ENCODE data around the gene VGF. TPM values are rescaled to one million over a fixed set of nuclear protein-coding genes. Genes with fewer than 3 reads are reported as not detected.
"Not testable (repeated sequence)": the region's sequence is repeated elsewhere in the genome, so short reads cannot be mapped to it uniquely, and the experiment has no call there.

VGF gene
- 0.22 TPM for total RNA-seq
- long read RNA-seq, result 0 reads

DNA sequence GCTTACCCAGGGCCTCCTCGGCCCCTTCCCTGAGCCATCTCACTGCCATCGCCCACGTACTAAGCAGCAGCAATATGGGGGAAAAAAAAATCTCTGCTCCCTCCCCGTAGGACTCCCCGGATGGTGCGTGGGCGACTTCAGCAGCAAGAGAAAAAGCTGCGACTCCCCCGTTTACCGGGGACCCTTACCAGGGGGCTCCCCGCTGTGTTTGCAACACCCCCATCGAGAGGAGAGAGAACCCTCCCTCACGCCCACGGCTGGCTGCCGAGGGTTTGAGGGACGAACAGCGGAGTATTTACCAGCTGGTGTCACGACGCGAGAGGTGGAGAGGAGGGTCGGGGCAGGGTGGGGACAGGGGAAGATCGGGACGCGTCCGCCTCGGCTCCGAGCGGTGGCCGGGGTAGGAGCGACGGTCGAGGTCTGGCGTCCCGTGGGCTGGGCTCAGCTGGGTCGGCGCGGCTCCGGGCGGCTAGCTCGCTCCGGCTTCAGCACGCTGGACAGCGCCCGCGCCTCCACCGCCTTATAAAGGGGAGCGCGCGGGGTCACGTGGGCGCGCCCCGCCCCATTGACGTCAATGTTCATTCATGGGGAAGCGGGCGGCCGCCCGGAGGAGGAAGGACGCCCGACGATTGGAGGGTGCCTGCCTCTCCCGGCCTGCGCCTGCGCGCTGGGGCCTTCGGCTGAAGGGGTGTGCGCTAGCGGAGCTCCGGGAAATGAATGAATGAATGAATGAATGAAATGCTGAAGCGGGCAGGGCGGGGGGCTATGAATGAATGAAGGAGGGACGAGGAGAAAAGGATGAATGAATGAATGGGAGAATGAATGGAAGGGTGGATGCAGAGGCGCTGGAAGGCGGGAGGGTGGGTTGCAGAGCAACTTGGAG lies at the start of gene VGF:
VGF (minus strand) TSS at position 495 of the 883 bp plus-strand sequence. CDS start 726 bp downstream, outside the sequence.
- DNase-seq (ENCODE audit: low spot score), result peak; percentile 97

DNA sequence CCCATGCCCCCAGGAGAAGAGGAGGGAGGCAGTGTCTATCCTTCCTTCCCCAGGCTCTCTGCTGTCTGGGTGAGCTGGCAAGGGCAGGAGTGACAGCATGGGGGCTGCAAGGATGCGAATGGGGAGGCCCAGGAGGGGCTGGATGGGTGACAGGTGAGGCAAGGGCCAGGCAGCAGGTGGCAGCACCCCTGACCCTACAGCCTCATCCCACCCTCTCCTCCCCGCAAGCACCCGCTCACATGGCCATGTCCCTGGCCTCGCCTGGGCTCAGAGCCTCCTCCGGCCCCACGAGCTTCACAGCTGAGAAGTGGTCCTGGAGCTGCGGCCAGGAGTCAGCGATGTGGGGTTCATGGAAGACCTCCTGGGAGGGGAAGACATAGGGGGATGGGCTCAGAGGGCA lies 46.6 kb upstream of the VGF start:
- no peak for DNase-seq (ENCODE audit: low spot score)

DNA sequence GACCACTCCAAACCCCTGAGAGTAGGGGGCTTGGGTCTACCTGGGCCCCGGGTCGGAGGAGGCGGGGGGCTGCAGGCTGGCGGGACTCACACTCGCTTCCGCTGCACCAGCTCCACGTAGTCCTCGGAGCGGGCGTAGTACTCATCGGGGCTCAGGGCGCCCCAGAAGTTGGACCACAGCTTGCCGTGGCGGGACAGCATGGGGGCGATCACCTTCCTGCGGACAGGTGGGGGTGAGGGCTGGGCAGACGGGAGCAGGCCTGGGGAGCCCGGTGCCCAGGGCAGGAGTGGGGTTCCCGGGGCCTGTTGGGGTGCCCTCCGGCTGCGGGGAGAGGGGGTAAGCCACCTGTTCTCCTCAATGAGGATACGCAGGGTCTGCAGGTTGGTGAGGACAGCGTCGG lies 46.1 kb upstream of the VGF start:
- no peak for DNase-seq (ENCODE audit: low spot score)

DNA sequence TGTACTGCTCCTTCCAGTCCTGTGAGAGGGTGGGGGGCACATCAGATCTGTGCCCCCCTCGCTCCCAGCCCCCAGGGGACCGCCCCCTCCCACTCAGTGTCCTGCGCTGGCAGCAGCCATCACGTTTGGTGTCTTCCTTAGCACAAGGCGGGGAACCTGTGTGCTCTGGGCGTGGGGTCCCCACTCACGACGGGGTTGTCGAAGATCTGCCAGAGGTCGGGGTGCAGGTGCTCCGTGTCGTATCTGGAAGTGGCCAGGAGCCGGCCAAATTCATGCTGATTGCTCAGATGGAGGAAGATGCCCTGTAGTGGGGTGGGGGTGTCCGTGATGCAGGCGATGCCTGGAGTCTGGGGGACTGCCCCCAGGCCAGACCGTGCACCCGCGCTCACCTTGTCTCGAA lies 44.8 kb upstream of the VGF start:
- no peak for DNase-seq (ENCODE audit: low spot score)

DNA sequence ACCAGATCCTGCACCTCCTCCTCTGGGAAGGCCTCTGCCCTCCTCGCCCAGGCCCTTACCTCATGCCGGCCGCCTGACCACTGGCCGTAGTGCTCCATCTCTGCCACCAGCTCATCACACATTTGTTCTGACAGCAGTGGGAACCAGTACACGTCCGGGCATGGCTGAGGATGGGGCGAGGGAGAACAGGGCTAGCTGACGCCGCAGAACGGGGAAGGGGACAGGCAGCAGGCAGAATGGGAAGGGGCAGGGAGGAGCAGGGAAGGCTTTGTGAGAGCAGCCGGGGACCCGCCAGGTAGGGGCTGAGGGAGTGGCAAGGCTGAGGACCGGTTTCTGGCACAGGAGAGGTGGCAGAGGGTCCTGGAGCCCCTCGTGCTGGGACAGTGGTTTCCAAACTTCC lies 43.4 kb upstream of the VGF start:
- DNase-seq (ENCODE audit: low spot score), result no peak

DNA sequence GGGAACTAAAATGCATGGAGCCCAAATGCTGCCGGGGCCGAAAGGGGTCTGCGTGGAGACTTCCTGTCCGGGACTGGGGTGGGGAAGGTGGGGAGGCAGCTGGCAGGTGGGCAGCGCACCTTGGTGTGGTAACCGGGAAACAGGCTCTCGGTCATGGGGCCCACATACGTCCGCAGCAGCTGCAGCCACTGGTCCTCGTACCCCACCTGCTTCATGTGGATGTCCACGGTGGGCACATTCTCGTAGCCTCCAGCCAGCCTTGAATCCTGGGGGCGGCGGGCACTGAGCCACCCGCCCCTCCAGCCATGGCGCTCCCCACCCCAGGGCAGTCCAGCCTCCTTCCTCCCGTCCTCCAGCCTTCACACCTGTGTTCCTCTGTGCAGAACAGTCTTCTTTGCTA lies 42.1 kb upstream of the VGF start:
- no peak for DNase-seq (ENCODE audit: low spot score)

DNA sequence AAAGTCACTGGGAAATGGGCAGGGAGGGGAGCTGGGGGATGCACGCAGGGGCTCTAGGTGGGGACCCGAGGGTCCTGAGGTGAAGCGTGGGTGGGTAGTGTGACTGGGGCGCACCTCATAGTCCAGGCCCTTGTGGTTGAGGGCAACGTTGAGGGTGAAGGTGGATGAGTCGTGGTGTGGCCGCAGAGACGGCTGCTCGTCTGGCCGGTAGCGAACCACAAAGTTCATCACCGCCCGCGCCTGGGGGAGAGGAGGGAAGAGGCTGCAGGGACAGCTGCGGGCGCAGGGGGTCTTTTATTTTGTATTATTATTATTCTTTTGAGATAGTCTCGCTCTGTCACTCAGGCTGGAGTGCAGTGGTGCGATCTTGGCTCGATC lies 41.3 kb upstream of the VGF start:
- DNase-seq (ENCODE audit: low spot score), result no peak

DNA sequence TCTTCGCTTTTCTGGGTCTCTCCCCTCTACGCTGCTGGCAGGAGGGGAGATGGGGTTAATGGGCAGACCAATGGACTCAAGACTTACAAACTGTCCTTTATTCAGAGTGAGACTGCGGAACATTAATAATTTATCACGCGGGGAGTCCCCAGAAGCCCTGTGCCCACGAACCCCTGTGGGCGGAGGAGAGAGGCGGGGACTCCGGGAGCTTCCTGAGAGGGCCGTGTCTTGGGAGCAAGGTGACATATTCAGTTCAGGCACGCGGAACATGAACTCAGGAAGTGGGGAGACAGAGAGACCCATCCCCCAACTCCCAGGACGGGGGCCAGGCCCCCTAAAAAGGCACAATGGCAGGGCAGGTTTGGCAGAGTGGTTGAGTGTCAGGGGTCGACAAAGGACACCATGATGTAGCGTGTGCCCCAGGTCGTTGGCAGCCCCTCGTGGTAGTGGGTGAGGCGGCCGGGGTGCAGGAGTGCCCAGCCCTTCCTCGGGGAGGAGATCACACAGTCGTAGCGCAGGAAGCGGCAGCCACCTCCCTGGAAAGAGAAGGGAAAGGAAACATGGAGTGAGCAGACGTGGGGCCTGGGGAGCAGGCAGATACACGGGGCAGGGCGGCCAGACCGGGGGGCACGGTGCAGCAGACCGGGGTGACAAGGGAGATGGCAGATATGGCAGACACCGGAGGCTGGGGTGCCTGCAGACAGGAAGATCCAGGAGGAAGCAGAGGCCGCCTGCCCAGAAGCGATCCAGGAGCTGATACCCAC lies 40.7 kb upstream of the VGF start:
- no peak for DNase-seq (ENCODE audit: low spot score)

DNA sequence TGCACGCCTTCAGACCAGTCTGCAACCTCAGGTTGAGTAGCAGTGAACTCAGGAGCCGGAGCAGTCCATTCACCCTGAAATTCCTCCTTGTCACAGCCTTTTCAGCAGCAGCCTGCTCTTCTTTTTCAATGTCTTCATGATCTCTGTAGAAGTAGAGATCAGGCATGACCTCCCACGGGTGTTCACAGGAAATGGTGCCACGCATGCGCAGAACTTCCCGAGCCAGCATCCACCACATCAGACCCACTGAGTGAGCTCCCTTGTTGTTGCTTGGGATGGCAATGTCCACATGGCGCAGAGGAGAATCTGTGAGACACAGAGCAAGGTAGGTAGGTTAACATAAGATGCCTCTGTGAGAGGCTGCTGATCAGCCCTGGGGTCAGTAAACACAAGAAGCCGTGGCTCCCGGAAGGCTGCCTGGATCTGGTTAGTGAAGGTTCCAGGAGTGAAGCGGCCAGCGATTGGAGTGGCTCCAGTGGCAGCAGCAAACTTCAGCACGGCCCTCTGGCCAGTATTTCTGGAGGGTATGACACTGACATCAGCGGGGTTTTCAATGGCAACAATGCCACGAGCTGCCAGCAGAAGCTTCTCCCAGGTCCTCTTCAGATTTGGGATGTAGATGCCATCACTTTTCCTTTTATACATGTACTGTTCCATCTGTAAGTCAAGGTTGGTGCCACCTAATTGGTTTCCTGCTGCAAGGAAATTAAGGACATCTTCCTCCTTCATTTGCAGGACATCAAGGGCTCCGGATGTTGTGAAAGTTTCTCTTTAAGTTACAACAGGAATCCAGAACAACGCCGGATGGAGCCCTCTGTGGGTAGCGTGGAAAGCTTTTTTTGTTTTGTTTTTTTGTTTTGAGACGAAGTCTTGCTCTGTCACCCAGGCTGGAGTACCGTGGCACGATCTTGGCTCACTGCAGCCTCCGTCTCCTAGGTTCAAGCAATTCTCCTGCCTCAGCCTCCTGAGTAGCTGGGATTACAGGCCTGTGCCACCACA lies 38.7 kb upstream of the VGF start:
- not testable (repeated sequence) for DNase-seq (ENCODE audit: low spot score)

DNA sequence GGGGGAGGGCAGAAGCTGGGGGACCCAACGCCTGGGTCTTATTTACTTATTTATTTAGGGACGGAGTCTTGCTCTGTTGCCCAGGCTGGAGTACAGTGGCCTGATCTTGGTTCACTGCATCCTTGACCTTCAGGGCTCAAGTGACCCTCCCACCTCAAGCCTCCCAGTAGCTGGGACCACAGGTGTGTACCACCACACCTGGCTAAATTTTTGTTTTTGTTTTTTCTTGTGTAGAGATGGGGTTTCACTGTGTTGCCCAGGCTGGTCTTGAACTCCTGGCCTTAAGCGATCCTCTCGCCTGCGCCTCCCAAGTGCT lies 37.2 kb upstream of the VGF start:
- DNase-seq (ENCODE audit: low spot score), result no peak

DNA sequence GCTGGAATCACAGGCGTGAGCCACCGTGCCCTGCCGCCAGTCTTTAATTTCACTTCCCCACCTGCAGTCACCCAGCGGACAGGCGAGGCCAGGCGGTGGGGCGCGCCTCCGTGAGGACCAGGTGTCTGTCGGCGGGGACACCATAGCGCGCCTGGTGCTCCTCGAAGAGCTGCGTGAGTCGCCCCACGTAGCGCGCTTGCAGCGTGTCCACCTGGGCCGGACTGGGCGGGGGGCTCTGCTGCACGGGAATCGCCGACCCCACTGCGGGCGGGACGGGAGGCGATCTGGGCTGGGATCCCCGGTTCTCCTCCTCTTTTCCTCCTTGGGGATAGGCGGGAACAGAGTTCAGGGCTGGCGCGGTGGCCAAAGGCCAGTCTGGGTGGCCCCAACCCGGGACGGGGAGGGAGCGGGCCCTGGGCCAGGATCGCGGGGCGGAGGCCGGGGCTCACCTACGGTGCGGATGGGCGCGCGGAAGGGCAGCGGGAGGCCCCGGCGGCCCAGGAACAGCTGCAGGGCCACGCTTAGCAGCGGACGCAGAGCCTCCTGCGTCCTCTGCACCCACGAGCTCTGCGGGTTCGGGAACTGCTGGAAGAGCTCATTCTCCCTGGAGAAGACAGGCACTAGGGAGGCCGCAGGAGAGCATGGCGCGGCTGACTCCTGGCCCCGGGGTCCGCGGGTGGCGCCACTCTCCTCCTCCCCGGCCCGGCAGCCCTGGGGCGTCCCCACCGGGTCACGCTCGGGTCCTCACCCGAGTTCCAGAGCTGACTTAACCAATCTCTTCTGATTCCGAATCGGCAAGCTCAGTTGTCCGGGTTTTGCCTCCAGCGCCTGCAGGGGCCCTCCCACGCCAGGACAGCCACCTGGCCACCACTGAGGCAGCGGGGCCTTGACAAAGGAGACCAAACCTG lies 36.6 kb upstream of the VGF start:
- DNase-seq (ENCODE audit: low spot score), result no peak

DNA sequence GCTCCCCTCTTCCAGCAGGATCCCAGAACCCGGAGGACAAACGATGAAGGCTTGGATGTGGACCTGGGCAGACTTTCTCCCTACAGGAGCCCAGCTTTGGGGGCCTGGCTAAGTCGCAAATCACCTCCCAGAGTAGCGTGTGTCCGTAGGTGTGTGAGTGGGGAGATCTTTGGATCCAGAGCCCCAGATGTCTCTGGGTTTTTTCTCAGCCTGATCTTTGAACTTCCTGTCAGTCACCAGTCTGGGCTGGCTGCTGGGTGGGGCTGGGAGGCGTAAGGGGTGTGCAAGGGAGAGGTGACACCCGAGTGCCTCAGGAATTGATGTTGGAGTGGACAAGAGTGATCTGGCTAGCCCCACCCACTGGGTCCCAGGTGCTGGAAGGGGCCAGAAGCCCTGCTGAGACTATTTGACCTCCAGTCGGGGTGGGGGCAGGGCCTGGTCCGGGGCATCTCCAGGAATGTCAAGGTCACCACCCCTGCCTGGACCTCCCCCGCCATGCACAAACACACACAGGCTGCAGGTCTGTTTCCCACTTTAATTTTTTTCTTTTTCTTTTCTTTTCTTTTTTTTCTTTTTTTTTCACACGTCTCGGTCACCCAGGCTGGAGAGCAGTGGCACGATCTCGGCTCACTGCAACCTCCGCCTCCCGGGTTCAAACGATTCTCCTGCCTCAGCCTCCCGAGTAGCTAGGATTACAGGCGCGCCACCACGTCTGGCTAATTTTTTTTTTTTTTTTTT lies 35.7 kb upstream of the VGF start, which contains the start of gene MOGAT3:
MOGAT3 (minus strand) TSS at position 175 of the 738 bp plus-strand sequence. CDS start 182 bp downstream, outside the sequence.
- no peak for DNase-seq (ENCODE audit: low spot score)

DNA sequence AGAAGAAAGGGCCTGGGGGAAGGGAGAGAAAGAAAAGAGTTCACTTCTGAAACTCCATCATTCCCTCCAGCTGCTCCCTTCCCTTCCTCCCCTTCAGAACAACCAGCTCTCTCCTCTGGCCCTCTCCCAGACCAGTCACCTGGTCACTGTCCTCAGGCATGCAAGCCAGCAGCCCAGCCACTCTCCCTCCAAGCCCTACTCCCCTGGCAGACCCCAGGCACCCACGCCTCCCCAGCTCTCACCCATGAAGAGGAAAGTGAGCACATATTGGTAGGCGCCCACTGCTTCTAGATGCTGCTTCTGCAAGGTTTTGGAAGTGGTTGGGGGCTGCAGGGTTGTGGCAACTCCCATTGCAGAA lies 35.1 kb upstream of the VGF start:
- DNase-seq (ENCODE audit: low spot score), result no peak

DNA sequence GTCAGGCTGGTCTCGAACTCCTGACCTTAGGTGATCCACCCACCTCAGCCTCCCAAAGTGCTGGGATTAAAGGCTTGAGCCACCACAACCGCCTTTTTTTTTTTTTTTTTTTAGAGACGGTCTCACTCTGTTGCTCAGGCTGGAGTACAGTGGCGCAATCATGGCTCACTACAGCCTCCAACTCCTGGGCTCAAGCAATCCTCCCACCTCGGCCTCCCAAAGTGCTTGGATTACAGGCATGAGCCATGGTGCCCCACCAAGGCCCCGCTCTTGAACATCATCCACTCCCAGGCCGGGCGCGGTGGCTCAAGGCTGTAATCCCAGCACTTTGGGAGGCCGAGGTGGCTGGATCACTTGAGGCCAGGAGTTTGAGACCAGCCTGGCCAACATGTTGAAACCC lies 34.2 kb upstream of the VGF start:
- DNase-seq (ENCODE audit: low spot score), result not testable (repeated sequence)

DNA sequence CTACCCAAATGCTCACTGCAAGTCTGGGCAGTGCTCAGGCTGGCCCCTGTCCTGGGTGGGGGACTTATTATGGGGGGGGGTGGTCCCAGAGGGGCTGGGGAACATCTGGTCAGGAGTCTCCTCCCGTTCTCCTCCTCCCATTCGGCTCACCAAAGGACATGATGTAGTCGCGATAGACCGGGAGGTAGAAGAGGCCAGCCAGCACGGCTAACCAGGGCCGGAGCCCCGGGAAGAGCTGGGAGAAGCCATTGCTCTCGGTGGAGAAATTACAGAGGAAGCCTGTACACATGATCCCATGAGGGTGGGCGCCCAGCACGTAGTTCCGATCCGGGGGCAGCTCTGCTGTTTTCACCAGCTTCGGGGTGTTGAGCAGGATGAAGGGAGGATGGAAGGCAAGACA lies 33.1 kb upstream of the VGF start:
- DNase-seq (ENCODE audit: low spot score), result no peak

DNA sequence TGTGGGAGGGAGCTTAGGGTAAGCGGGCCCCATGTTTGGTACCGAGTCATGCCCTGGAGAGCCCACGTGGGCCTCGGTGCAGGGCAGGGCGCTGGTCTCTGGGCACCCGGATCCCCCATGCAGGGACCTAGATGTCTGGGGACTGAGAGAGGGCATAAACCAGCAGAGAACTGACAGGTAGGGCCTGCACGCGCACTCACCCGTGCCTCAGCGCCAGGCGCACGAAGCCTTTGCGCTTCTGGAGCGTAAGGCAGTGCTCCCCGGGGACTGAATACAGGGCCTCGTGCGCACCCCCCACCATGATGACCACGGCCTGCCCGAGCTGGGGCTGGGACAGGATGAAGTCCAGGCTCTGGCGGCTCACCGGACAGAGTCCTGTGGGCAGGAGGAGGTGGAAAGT lies 32.6 kb upstream of the VGF start:
- DNase-seq (ENCODE audit: low spot score), result no peak

DNA sequence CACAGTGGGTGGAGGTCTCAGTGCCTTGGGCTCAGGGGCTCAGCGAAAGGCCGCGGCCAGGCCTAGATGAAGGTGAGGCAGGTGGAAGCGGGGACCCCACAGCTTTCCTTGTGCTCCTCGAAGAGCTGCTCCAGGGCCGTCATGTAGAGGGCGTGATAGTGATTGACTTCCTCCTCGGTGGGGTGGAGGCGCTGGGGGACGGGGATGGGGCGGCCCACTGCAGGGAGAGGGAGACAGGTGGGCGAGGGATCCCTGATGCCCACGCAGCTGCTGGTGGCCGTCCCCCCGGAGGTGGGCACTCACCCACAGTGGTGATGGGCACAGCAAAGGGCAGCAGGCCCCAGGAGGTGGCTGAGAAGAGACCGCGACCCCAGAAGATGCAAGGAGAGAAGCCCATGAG lies 30.5 kb upstream of the VGF start:
- no peak for DNase-seq (ENCODE audit: low spot score)

DNA sequence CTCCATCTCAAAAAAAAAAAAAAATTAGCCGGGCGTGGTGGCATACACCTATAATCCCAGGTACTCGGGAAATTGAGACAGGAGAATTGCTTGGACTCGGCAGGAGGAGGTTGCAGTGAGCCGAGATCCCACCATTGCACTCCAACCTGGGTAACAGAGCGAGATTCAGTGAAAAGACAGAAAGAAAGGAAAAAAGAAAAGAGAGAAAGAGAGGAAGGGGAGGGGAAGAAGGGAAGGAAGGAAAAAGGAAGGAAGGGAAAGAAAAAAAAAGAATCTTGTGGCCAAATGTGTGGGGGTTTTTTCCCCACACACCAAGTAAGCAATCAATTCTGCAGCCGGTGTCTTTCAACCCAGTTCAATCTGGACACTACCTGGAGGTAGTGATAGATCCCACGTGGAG lies 23.7 kb upstream of the VGF start:
- DNase-seq (ENCODE audit: low spot score), result no peak

DNA sequence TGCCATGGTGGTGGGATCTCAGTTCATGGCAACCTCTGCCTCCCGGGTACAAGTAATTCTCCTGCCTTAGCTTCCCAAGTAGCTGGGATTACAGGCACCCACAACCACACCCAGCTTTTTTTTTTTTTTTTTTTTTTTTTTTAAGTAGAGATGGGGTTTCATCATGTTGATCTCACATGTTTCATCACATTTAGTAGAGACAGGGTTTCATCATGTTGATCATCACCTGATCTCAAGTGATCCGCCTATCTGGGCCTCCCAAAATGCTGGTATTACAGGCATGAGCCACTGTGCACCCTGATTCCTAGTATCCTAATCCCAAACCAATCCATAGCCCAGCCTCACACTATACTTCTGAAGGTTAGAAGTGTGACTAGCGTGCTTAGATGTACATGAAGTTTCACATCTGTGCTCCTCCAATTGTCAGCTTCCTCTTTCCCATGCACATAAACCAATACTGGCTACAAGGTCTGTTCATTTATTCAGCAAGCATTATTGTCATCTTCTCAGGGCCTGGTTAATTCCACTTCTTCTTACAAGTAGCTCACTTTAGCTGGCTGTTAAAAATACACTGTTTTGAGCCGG lies 21.6 kb upstream of the VGF start:
- no peak for DNase-seq (ENCODE audit: low spot score)

All from mesenteric fat pad (tissue), 1 donor.